GM20431 (cell line): ENCODE data around the gene STPG4.

Experiments used
- in situ Hi-C: fragments of 300-500 bp; cut with MseI, MboI; formaldehyde crosslinking; loops from one replicate; pipeline ENCODE4 v1.15.0; 2020; ENCODE audit warnings: low sequenced_read_pairs; ENCODE audit not compliant: unreplicated experiment

Gene STPG4

GRCh38 chr2:47043142-47043890 lies 111.8 kb downstream of the STPG4 start:
- in situ Hi-C loops = no loop called here

- in situ Hi-C loops = no loop called here
Measured at GRCh38 chr2:47041891-47042684, 113.0 kb downstream of the STPG4 start.

GRCh38 chr2:47041063-47041462 lies 114.0 kb downstream of the STPG4 start:
- in situ Hi-C loops = no loop called here

- in situ Hi-C loops = no loop called here
Measured at GRCh38 chr2:47040651-47041050, 114.5 kb downstream of the STPG4 start.

- in situ Hi-C loops = no loop called here
Measured at GRCh38 chr2:47039913-47040562, 115.1 kb downstream of the STPG4 start.

GRCh38 chr2:47039489-47039870 lies 115.6 kb downstream of the STPG4 start:
- in situ Hi-C loops = no loop called here

GRCh38 chr2:47038656-47039488 lies 116.2 kb downstream of the STPG4 start:
- in situ Hi-C loops = no loop called here

- in situ Hi-C loops = no loop called here
Measured at GRCh38 chr2:47037678-47038077, 117.4 kb downstream of the STPG4 start.
